Choroid plexus epithelial cell (primary cell): ENCODE data around the gene NABP1.

Source experiments
- DNase-seq: peaks from one replicate; pipeline ENCODE4 v3.0.0-alpha.2; 2010; ENCODE audit warnings: low read depth
- H3K4me3 ChIP-seq: 2 replicates; pipeline ENCODE4 v1.5.1; 2011; ENCODE audit warnings: low read depth, mild to moderate bottlenecking, control low read depth, low read length, moderate library complexity
- CTCF ChIP-seq: conservative IDR thresholded peaks from 2 replicates; pipeline ENCODE4 v1.5.1; 2011; ENCODE audit warnings: low read depth, mild to moderate bottlenecking, control low read depth, inconsistent platforms, low read length, moderate library complexity

The NABP1 gene

DNA sequence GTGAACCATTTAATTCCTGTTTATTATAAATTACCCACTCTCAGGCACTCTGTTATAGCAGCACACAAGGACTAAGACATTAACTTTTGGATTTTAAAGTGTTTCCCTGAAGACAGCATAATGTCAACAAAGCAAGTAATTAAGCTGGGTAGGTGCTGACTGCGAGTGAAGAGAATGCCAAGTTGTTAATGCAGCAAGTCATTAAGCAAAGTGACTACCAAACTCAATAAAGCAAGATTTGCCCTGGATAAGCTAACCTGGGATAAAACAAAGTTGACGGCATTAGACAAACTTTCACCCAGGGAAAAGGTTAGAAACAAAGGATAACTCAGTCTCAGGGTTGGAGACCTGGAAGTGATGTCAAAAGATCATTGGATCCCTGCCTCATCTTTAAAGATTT is 28.4 kb upstream of the NABP1 start:
- DNase-seq: no peak
- no peak for TF ChIP-seq CTCF
- no peak overlapping the region for H3K4me3 ChIP-seq

- H3K4me3 ChIP-seq: no peak overlapping the region
- TF ChIP-seq CTCF: no peak
- DNase-seq: no peak
Measured at GRCh38 chr2:191650896-191651773, 26.8 kb upstream of the NABP1 start.

- no peak overlapping the region for H3K4me3 ChIP-seq
- TF ChIP-seq CTCF: no peak
- no peak for DNase-seq
Measured at GRCh38 chr2:191653667-191654391, 24.1 kb upstream of the NABP1 start.

DNA sequence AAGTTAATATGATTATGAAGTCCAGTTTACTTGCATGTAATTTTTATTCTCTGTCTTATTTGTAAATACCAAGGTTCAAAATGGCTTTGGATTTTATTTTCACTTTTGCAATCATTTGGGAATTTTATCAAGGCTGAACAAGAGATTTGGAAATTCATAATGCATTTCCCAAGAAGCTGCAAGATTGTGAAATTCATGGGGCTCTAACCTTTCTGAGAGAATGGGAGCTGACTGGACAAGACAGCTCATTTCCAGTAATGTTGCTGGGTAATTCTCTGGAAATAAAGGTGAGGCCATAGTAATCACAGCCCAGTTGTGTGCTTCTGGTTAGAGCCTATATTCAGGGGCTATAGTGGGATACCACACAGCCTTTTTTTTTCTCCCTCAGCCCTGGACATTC is 21.5 kb upstream of the NABP1 start:
- TF ChIP-seq CTCF: no peak
- peak; percentile 88 for DNase-seq
- H3K4me3 ChIP-seq: no peak overlapping the region

DNA sequence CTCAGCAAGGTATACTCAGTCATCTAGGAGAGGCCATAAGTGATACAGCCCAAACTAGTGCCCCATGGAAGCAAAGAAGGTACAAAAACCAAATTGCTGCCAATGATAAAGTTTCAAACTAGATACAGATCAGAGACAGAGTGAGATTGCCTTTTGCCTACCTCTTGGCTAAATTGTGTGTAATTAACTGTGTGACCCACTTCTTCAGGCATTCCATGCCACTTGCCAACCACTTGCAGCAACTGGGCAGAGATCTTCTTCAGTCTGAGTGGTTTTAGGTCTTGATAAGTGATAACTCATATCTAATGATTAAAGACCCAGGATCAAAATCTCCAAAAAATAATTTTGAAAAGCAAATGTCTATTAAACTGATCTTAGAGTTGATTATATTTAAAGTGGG is 21.1 kb upstream of the NABP1 start:
- H3K4me3 ChIP-seq: no peak overlapping the region
- no peak for DNase-seq
- no peak for TF ChIP-seq CTCF

DNA sequence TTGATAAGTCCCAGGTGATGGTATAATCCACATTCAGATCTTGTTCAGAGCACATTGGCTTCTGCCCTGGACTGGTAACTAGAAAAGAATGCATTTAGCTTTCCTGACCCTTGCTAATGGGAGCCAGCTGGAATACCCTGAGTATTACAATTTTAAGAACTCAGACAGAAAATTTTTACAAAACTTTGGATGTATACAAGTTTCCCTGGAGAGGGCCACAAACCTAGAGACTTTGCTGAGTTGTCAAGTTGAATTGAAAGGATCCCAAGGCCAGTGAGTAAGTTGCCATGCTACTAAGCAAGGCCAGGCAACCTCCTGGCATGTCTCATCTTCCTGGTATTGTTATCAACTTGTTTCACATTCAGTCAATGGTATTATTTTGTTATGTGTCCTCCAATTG is 20.0 kb upstream of the NABP1 start:
- H3K4me3 ChIP-seq: no peak overlapping the region
- peak; percentile 53 for DNase-seq
- no peak for TF ChIP-seq CTCF
